IPS-NIHi7 (cell line): ENCODE data around the gene NSFL1C.
"Not testable (repeated sequence)": the region's sequence is repeated elsewhere in the genome, so short reads cannot be mapped to it uniquely, and the experiment has no call there.

Source experiments
- DNase-seq: peaks from one replicate; pipeline ENCODE4 v3.0.0; 2012; ENCODE audit warnings: mixed read lengths; ENCODE audit errors: extremely low spot score

The NSFL1C gene

DNA sequence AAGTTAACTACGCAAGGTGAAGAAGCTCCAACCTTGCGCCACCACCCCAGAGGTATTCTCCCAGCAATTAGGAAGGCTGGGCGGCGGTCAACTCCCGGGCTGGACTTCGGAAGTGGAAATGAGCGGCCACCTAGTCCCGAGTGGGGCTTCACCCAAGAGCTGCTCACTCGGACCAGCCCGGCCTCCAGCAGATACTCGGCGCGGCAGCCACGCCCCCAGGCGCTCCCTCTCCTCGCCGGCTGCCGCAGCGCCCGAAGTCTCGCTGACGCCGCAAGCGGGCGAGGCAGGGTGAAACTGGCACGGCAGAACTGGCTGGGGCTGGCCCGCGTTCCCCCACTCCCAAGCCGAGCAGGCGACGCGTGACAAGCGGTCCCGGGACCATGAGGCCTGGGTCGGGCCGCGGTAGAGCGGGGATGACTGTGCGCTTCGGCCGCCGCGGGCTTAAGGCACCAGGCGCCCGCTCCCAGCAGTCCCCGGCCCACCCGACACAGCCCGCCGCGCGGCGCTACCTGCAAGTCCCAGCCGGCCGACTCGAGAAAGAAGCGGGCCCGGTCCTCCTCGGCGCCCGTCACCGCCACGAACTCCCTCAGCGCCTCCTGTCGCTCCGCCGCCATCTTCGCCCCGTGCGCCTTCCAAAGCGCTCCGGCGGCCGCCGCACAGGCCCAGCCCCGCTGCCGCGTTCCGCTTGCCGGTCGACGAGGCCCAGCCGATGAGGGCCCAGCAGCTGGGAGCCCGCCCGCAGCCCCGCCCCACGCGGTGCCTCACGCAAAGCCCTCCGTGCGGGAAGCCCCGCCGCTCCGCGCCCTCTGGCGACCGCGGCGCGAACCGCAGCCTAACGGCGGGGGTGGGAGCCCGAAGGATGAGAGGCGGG is at the start of gene NSFL1C:
NSFL1C (minus strand) TSS at position 639 of the 871 bp plus-strand sequence; CDS start at position 614, 25 bp downstream.
- peak; percentile 98 for DNase-seq

- no peak for DNase-seq
Observed at GRCh38 chr20:1513801-1514200, 47.2 kb upstream of the NSFL1C start.

- peak; percentile 28 for DNase-seq
Observed at GRCh38 chr20:1509237-1509636, 42.6 kb upstream of the NSFL1C start.

DNA sequence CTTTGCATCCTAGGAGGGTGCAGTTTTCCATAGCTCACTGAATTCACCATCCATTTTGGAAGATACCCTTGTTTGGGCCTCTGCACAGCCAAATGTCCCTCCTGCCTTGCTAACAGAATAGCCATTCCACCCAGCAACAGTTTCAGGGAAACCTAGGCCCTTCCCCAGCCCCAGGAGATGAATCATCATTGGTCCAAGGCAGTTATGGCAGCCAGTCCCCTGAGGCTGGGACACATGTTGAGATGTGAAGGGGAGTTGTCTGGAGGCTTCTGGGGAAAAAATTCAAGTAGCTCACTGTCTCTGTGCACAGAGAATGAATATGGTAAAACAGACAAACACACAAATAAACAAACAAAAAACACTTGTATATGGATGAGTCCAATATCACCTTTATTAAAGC is 41.9 kb upstream of the NSFL1C start:
- DNase-seq = no peak

- DNase-seq = no peak
Observed at GRCh38 chr20:1507276-1507675, 40.6 kb upstream of the NSFL1C start.

DNA sequence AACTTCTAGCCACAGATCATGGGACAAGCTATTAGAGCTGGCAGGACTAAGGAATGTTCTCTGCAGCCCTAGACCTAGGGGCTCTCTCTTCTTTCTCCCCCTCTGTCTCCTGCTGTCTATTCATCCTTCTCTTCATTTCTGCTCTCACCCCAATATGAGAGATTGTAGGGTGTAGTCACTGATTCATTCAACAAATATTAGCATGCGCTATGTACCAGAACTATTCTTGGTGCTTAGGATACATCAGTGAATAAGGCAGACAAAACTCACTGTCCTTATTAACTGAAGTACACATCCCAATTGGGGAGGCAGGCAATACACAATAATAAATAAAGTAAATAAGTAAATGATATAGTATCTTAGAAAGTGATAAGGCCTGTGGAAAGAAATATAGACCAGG is 39.2 kb upstream of the NSFL1C start:
- no peak for DNase-seq

DNA sequence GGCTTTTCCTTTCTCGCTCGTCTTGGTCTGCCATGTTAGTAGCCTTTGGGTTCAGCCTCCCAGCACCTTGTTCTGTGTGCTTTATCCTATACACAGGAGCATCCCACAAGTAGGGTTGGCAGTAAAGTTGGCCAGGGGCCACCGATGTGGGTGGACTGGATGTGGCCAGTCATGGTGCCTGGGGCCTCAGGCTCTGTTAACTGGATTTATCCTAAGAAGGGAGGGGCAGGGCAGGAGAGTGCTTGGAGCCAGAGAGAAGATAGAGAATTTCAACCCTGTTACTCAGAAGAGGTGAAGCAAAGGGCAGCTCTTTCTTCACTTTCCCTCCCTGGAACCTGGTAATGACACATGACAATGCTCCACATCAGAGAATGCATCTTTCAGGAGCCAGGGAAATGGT is 38.7 kb upstream of the NSFL1C start:
- DNase-seq = no peak

GRCh38 chr20:1503564-1504227 is 37.0 kb upstream of the NSFL1C start:
- DNase-seq = peak; percentile 89

DNA sequence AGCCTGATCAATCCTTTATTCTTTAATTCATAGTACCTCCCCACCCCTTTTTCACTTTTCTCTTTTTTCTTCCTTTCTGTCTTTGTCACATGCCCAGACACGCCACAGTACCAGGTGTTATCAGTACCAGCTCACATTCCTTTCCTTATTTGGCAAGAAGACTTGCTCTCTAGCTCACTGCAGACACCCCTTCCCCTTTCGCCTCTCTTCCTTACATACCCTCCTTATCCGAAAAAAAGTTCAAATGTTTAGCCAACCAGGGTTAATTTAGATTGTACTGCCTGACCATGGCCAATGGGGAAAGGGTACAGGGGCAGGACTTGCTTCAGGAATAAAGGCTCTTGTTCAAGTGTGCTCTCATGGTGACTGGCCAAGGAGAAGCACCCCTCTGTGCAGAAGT is 33.8 kb upstream of the NSFL1C start:
- no peak for DNase-seq

- DNase-seq = no peak
Observed at GRCh38 chr20:1499528-1500420, 33.1 kb upstream of the NSFL1C start.

DNA sequence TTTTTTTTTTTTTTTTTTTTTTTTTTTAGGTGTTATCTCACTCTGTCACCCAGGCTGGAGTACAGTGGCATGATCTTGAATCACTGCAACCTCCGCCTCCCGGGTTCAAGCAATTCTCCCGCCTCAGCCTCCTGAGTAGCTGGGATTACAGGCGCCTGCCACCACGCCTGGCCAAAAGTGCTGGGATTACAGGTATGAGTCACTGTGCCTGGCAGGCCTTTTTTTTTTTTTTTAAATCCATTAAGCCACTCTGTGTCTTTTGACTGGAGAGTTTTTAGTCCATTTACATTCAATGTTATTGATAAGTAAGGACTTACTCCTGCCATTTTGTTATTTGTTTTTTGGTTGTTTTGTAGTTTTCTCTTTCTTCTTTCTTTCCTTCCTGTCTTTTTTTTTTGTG is 30.7 kb upstream of the NSFL1C start:
- not testable (repeated sequence) for DNase-seq

- DNase-seq = no peak
Observed at GRCh38 chr20:1496930-1497329, 30.3 kb upstream of the NSFL1C start.

DNA sequence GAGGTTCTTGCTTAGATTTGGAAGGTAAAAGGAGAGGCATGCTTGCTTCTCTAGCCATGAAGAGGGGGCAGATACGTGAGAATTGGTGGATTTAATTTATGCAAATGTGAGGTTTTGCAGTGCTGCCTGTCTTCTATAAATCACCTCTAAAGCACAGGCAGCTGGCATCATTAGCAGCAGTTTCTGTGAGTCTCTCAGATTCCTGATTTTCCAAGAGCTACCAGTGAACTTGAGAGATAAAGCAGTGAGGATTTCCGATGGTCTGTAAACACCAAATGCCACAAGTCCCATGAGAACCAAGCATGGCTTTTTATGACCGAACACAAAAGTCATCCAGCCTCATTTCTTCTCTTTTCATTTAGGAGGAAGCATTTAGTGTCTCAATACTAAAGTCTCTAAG is 27.8 kb upstream of the NSFL1C start:
- DNase-seq = no peak

GRCh38 chr20:1493536-1493935 is 26.9 kb upstream of the NSFL1C start:
- no peak for DNase-seq

DNA sequence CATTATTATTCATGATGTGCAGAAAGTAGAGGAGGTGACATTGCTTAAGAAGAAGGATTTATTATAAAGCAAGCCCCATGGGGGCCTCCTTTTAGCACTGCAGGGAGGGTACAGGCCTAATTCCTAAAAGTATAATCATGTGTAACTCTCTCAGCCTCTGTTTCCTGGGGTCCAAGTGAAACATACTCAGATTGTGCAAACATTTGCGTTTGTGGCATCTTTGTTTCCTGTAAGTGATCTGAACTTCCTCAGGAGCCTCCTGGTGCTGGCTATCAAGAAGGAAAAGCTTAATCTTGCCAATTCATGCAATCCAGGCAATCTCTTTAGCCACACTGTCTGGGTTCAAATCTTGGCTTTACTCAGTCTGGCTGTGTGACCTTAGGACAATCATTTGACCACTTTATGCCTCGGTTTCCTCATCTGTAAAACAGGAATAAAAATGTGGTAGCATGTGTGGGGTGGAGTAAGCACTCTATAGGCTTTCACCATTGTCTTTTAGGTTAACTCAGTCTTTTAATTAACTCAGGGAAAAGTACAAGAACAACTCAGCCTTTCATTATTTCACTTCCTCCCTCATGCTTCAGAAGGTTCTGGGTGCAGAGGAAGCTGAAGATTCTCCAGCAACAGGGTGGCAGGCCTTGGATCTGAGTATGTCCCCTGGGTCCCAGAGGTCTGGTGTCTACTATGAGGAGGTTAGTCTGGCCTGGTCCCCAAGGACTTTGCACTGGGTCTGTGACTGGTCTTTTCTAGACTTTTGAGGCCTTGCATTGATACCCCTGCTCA is 25.4 kb upstream of the NSFL1C start:
- DNase-seq = no peak

DNA sequence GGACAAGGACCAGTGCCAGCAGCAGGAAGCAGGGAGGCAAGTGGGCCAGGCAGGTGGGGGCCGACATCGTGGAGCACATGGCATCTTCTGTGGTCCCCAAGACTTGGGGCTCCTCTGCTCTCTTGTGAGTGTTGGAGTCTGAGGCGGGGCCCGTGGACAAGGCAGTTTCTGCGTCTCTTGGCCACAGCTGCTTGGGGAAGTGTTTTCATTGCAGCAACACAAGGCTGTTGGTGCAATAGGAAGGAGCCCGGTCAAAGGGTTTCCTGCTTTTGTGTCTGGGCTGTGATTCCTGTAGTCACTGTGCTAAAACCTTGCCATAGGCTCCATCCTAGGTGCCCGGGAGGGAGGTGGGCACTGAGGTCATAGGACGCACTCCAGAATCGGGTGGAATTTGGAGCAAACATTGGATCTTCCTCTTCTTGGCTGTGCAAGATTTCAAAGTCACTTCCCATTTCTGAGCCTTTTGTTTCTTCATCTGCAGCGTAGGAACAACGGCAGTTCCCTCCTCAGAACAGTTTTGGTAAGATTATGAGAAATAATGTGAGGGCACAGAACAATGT is 24.7 kb upstream of the NSFL1C start, which contains the start of gene SIRPB2:
SIRPB2 (minus strand) TSS at position 140 of the 560 bp plus-strand sequence; CDS start at position 79, 61 bp downstream.
- no peak for DNase-seq

- DNase-seq = no peak
Observed at GRCh38 chr20:1490643-1491195, 24.1 kb upstream of the NSFL1C start.

GRCh38 chr20:1489764-1490436 is 23.3 kb upstream of the NSFL1C start:
- no peak for DNase-seq

DNA sequence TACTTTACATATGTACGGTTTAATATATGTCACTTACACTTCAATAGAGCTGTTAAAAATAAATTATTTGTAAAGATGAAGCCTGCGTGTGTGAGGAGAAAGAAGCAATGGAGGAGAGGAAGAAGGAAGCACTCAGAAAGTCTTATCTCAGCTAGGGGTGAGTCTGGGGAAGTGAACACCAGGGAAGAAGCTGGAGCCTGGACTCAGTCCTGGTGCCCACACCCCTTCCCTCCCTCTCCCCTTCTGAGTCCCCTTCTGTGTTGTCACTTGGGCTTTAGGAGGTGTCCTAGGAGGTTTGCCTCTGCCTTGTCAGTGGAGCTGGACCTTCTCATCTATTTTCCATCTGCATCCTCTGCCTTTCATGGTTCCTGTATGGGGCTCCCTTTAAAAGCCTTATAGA is 22.7 kb upstream of the NSFL1C start:
- no peak for DNase-seq

GRCh38 chr20:1486566-1486965 is 19.9 kb upstream of the NSFL1C start:
- no peak for DNase-seq
